GM23338 (cell line): Measurements from ENCODE around the gene NR3C1. TPM values are rescaled to one million over a fixed set of nuclear protein-coding genes. Genes with fewer than 3 reads are reported as not detected.

ENCODE experiments used
- ATAC-seq: fragments of 200-7000 bp; cut with Tn5 transposase; 3 replicates; pipeline ENCODE4 v1.9.1; 2020
- DNase-seq: peaks from one replicate; pipeline ENCODE4 v3.0.0-alpha.2; 2015; ENCODE audit warnings: low spot score
- H2AFZ ChIP-seq: fragments of 200-600 bp; sonication (generic); 2 replicates; pipeline ENCODE4 v1.8.0; 2016; ENCODE audit warnings: antibody characterized with exemption, mild to moderate bottlenecking, moderate library complexity
- H3F3A ChIP-seq: fragments of 200-600 bp; sonication (generic); replicated peaks from 2 replicates; pipeline ENCODE4 v1.8.0; 2017; ENCODE audit warnings: antibody characterized with exemption, mixed run types, low read depth
- H3K27ac ChIP-seq: fragments of 200-600 bp; sonication (generic); 2 replicates; pipeline ENCODE4 v1.6.1; 2016; ENCODE audit warnings: low read depth
- H3K27me3 ChIP-seq: fragments of 200-600 bp; sonication (generic); 2 replicates; pipeline ENCODE4 v1.8.0; 2016; ENCODE audit warnings: mild to moderate bottlenecking, mixed run types, moderate library complexity; ENCODE audit not compliant: insufficient read depth
- H3K36me3 ChIP-seq: fragments of 200-600 bp; sonication (generic); 2 replicates; pipeline ENCODE4 v1.8.0; 2016; ENCODE audit warnings: mild to moderate bottlenecking; ENCODE audit not compliant: insufficient read depth
- H3K4me1 ChIP-seq: fragments of 200-600 bp; sonication (generic); 2 replicates; pipeline ENCODE4 v1.8.0; 2016; ENCODE audit warnings: mild to moderate bottlenecking, moderate library complexity; ENCODE audit not compliant: insufficient read depth
- H3K4me2 ChIP-seq: fragments of 200-600 bp; sonication (generic); 2 replicates; pipeline ENCODE4 v1.7.1; 2017; ENCODE audit warnings: mixed run types
- H3K4me3 ChIP-seq: fragments of 200-600 bp; sonication (generic); 2 replicates; pipeline ENCODE4 v1.6.1; 2016; ENCODE audit warnings: mixed run types
- H3K79me2 ChIP-seq: fragments of 200-600 bp; sonication (generic); replicated peaks from 2 replicates; pipeline ENCODE4 v1.8.0; 2017; ENCODE audit warnings: mild to moderate bottlenecking; ENCODE audit not compliant: insufficient read depth
- H3K9me2 ChIP-seq: fragments of 200-600 bp; sonication (generic); 2 replicates; pipeline ENCODE4 v1.8.0; 2017; ENCODE audit not compliant: insufficient read depth
- H4K20me1 ChIP-seq: fragments of 200-600 bp; sonication (generic); replicated peaks from 2 replicates; pipeline ENCODE4 v1.8.0; 2017; ENCODE audit warnings: mild to moderate bottlenecking; ENCODE audit not compliant: insufficient read depth
- H3K27ac Mint-ChIP-seq: 2 replicates; pipeline ENCODE4 v1.8.0; 2020; ENCODE audit warnings: inconsistent platforms, mild to moderate bottlenecking, moderate library complexity, mixed read lengths
- H3K27me3 Mint-ChIP-seq: 3 replicates; pipeline ENCODE4 v1.8.0; 2022; ENCODE audit warnings: low read depth, mild to moderate bottlenecking, moderate library complexity, mixed read lengths, inconsistent platforms; ENCODE audit not compliant: insufficient read depth, poor library complexity
- H3K36me3 Mint-ChIP-seq: 3 replicates; pipeline ENCODE4 v1.8.0; 2021; ENCODE audit warnings: low read depth, mild to moderate bottlenecking, inconsistent platforms, moderate library complexity, mixed read lengths
- H3K4me1 Mint-ChIP-seq: 3 replicates; pipeline ENCODE4 v1.8.0; 2020; ENCODE audit warnings: mild to moderate bottlenecking, inconsistent platforms, mixed read lengths
- H3K4me3 Mint-ChIP-seq: 3 replicates; pipeline ENCODE4 v1.8.0; 2021; ENCODE audit warnings: moderate library complexity, mild to moderate bottlenecking, inconsistent platforms, mixed read lengths
- H3K9me3 Mint-ChIP-seq: 3 replicates; pipeline ENCODE4 v1.8.0; 2020; ENCODE audit warnings: moderate library complexity, mild to moderate bottlenecking, inconsistent platforms, mixed read lengths
- CREB1 ChIP-seq: fragments of 250-450 bp; sonication (Bioruptor Pico); IDR thresholded peaks from 2 replicates; pipeline ENCODE4 v1.5.0; 2020; ENCODE audit warnings: low read depth, mild to moderate bottlenecking, moderate library complexity
- CTCF ChIP-seq, 2 experiments: fragments of 200-600 bp in 1 of 2; sonication (generic) in 1 of 2; conservative IDR thresholded peaks; 2 replicates each; pipeline versions ENCODE4 v1.5.1 to v1.6.1; 2016 to 2017; ENCODE audit warnings: antibody characterized with exemption in 2 of 2, low read depth in 2 of 2, mild to moderate bottlenecking in 2 of 2, moderate library complexity in 1 of 2
- ETS1 ChIP-seq: IDR thresholded peaks from 2 replicates; pipeline ENCODE4 v1.6.1; 2016; ENCODE audit warnings: antibody characterized with exemption
- EZH2 ChIP-seq: fragments of 200-600 bp; sonication (generic); IDR thresholded peaks from one replicate; pipeline ENCODE4 v1.8.0; 2017; ENCODE audit warnings: antibody characterized with exemption, mild to moderate bottlenecking, low read depth; ENCODE audit not compliant: unreplicated experiment
- EZH2phosphoT487 ChIP-seq: fragments of 200-600 bp; sonication (generic); IDR thresholded peaks from one replicate; pipeline ENCODE4 v1.8.1; 2018; ENCODE audit warnings: antibody characterized with exemption; ENCODE audit not compliant: unreplicated experiment
- JUNB ChIP-seq: IDR thresholded peaks from one replicate; pipeline ENCODE4 v1.6.1; 2016; ENCODE audit warnings: antibody characterized with exemption; ENCODE audit not compliant: unreplicated experiment
- NANOG ChIP-seq: IDR thresholded peaks from 2 replicates; pipeline ENCODE4 v1.6.1; 2016; ENCODE audit warnings: antibody characterized with exemption, borderline replicate concordance
- POLR2AphosphoS5 ChIP-seq: IDR thresholded peaks from 2 replicates; pipeline ENCODE4 v1.6.1; 2016; ENCODE audit warnings: antibody characterized with exemption, low read depth
- REST ChIP-seq: IDR thresholded peaks from one replicate; pipeline ENCODE4 v1.6.1; 2018; ENCODE audit warnings: antibody characterized with exemption; ENCODE audit not compliant: unreplicated experiment
- STAT1 ChIP-seq: IDR thresholded peaks from one replicate; pipeline ENCODE4 v1.6.1; 2016; ENCODE audit warnings: antibody characterized with exemption; ENCODE audit not compliant: unreplicated experiment
- ZNF114 ChIP-seq: fragments of 250-450 bp; sonication (Bioruptor Pico); IDR thresholded peaks from 2 replicates; pipeline ENCODE4 v1.5.0; 2020; ENCODE audit warnings: mild to moderate bottlenecking, moderate library complexity
- ZNF331 ChIP-seq: fragments of 250-450 bp; sonication (Bioruptor Pico); IDR thresholded peaks from 2 replicates; pipeline ENCODE4 v1.5.0; 2020; ENCODE audit warnings: low read depth, mild to moderate bottlenecking, moderate library complexity
- ZNF462 ChIP-seq: fragments of 250-450 bp; sonication (Bioruptor Pico); IDR thresholded peaks from 2 replicates; pipeline ENCODE4 v1.5.0; 2020; ENCODE audit warnings: mild to moderate bottlenecking, moderate library complexity
- polyA plus RNA-seq: library from polyadenylated mRNA; unstranded; fragments of >200 nt; fragmentation: Nextera tagmentation; extraction: Ambion mirVana; gene quantifications from 2 replicates; pipeline ENCODE4 v1.2.1, GENCODE V29; 2016
- total RNA-seq: library from RNA; depleted of rRNA; stranded (reverse); fragments of >200 nt; shearing (Covaris generic); gene quantifications from 2 replicates; pipeline ENCODE4 v1.2.3, GENCODE V29; 2014

The NR3C1 gene
- total and polyA plus RNA-seq, 2 experiments from 2014 or later, result 1.2 to 4.6 TPM

GRCh38 chr5:143311955-143312354, 91.5 kb downstream of the NR3C1 start:
- H3K27me3 ChIP-seq, result no peaks in the 10 kb centered on the region
- no peaks in the 10 kb centered on the region; the same call in none of the 2 replicates for H3K9me2 ChIP-seq
- no peaks in the 10 kb centered on the region for H3K79me2 ChIP-seq
- no peak for TF ChIP-seq EZH2phosphoT487
- TF ChIP-seq ZNF462, result no peak
- TF ChIP-seq POLR2AphosphoS5, result no peak
- TF ChIP-seq REST, result no peak
- TF ChIP-seq NANOG, result no peak
- TF ChIP-seq ZNF331 (CRISPR knock-in tag), result no peak
- TF ChIP-seq ETS1, result no peak
- no peak for TF ChIP-seq CTCF (conservative IDR thresholded peaks at IDR 0.05; ENCODE audit: low read depth in 2 of 2)
- TF ChIP-seq ZNF114 (CRISPR knock-in tag), result no peak
- no peak for TF ChIP-seq JUNB
- no peak for TF ChIP-seq EZH2
- TF ChIP-seq CREB1 (CRISPR knock-in tag), result no peak
- TF ChIP-seq STAT1, result no peak
- no peak overlapping the region for H3K27ac Mint-ChIP-seq
- H3F3A ChIP-seq, result no peaks in the 10 kb centered on the region
- no peaks in the 10 kb centered on the region for H3K27me3 Mint-ChIP-seq
- no peak overlapping the region for H3K4me2 ChIP-seq
- ATAC-seq (no peak), DNase-seq (no peak)
- H3K4me3 ChIP-seq, result no peak overlapping the region
- H2AFZ ChIP-seq, result no peak overlapping the region
- H3K4me1 ChIP-seq, result no peaks in the 10 kb centered on the region
- no peaks in the 10 kb centered on the region for H3K36me3 ChIP-seq
- H4K20me1 ChIP-seq, result no peaks in the 10 kb centered on the region
- H3K36me3 Mint-ChIP-seq, result no peaks in the 10 kb centered on the region; the same call in 2 of the 3 replicates
- H3K27ac ChIP-seq, result no peak overlapping the region
- no peak overlapping the region for H3K4me3 Mint-ChIP-seq
- no peaks in the 10 kb centered on the region for H3K4me1 Mint-ChIP-seq
- no peaks in the 10 kb centered on the region for H3K9me3 Mint-ChIP-seq
